Nephron progenitor cell (in vitro differentiated cells): ENCODE data around the gene BHMT.

Source experiments
- DNase-seq: peaks from one replicate; pipeline ENCODE4 v3.0.0; 2021
- H3K27ac Mint-ChIP-seq: 2 replicates; pipeline ENCODE4 v1.8.0; 2021; ENCODE audit warnings: mild to moderate bottlenecking, moderate library complexity, mixed read lengths
- H3K27me3 Mint-ChIP-seq: 2 replicates; pipeline ENCODE4 v1.8.0; 2021; ENCODE audit warnings: mild to moderate bottlenecking, low read depth, mixed read lengths; ENCODE audit not compliant: poor library complexity
- H3K36me3 Mint-ChIP-seq: 2 replicates; pipeline ENCODE4 v1.8.0; 2021; ENCODE audit warnings: low read depth, mixed read lengths
- H3K4me1 Mint-ChIP-seq: 2 replicates; pipeline ENCODE4 v1.8.0; 2021; ENCODE audit warnings: mixed read lengths
- H3K4me3 Mint-ChIP-seq: 2 replicates; pipeline ENCODE4 v1.8.0; 2021; ENCODE audit warnings: mild to moderate bottlenecking, moderate library complexity, mixed read lengths
- H3K9me3 Mint-ChIP-seq: 2 replicates; pipeline ENCODE4 v1.8.0; 2021; ENCODE audit warnings: mild to moderate bottlenecking, moderate library complexity, mixed read lengths
- CTCF ChIP-seq: fragments of 200-600 bp; sonication (generic); IDR thresholded peaks from 2 replicates; pipeline ENCODE4 v1.5.0; 2021; ENCODE audit warnings: antibody characterized with exemption

Gene BHMT

GRCh38 chr5:79111387-79111959 lies at the start of gene BHMT:
TSS of gene BHMT (plus strand) at chr5:79111809. CDS start at chr5:79111886, 77 bp downstream.
- Mint-ChIP-seq H3K27me3 (peaks cover 86% of the 10 kb centered on the region), H3K4me3 (peak within 1 kb of the TSS; percentile 79), H3K27ac (no peak within 1 kb of the TSS), H3K9me3 (no peaks in the 10 kb centered on the region), H3K36me3 (no peaks in the 10 kb centered on the region), H3K4me1 (peaks cover 6% of the 10 kb centered on the region)
- DNase-seq, result peak; percentile 55
- TF ChIP-seq CTCF, result no peak

- no peak for TF ChIP-seq CTCF
- Mint-ChIP-seq H3K4me3 (no peak overlapping the region), H3K36me3 (no peaks in the 10 kb centered on the region), H3K27ac (no peak overlapping the region), H3K27me3 (peaks cover 7% of the 10 kb centered on the region), H3K9me3 (no peaks in the 10 kb centered on the region), H3K4me1 (no peaks in the 10 kb centered on the region)
- DNase-seq, result no peak
Measured at GRCh38 chr5:79062436-79062835, 49.2 kb upstream of the BHMT start.

- peaks cover 21% of the 10 kb centered on the region for H3K9me3 Mint-ChIP-seq
- no peak within 1 kb of the TSS for H3K4me3 Mint-ChIP-seq
- TF ChIP-seq CTCF, result no peak
- H3K4me1 Mint-ChIP-seq, result no peaks in the 10 kb centered on the region
- peak within 1 kb of the TSS; percentile 55 for H3K27ac Mint-ChIP-seq
- DNase-seq, result no peak
- H3K27me3 Mint-ChIP-seq, result peaks cover 4% of the 10 kb centered on the region
- peaks cover 4% of the 10 kb centered on the region for H3K36me3 Mint-ChIP-seq
Measured at GRCh38 chr5:79069488-79070349, 41.9 kb upstream of the BHMT start, which contains the start of the genes BHMT2 and DMGDH. TSS of gene BHMT2 (plus strand) at chr5:79069767. CDS start at chr5:79069783, 16 bp downstream. TSS of gene DMGDH (minus strand) at chr5:79069674. CDS start at chr5:79069620, 54 bp downstream.

GRCh38 chr5:79070350-79070667 lies 41.3 kb upstream of the BHMT start:
- TF ChIP-seq CTCF, result no peak
- Mint-ChIP-seq H3K27me3 (peaks cover 4% of the 10 kb centered on the region), H3K27ac (no peak overlapping the region), H3K4me1 (no peaks in the 10 kb centered on the region), H3K36me3 (peaks cover 4% of the 10 kb centered on the region), H3K4me3 (no peak overlapping the region), H3K9me3 (peaks cover 25% of the 10 kb centered on the region)
- no peak for DNase-seq

GRCh38 chr5:79074641-79075040 lies 37.0 kb upstream of the BHMT start:
- H3K4me3 Mint-ChIP-seq, result no peak overlapping the region
- H3K4me1 Mint-ChIP-seq, result peaks cover 15% of the 10 kb centered on the region
- no peak for DNase-seq
- peaks cover 11% of the 10 kb centered on the region for H3K27me3 Mint-ChIP-seq
- H3K9me3 Mint-ChIP-seq, result peaks cover 34% of the 10 kb centered on the region
- TF ChIP-seq CTCF, result no peak
- peaks cover 4% of the 10 kb centered on the region for H3K36me3 Mint-ChIP-seq
- H3K27ac Mint-ChIP-seq, result no peak overlapping the region
